WTC11 (cell line): Measurements from ENCODE around the gene KLK14. TPM values are rescaled to one million over a fixed set of nuclear protein-coding genes. Genes with fewer than 3 reads are reported as not detected.

Source experiments
- ATAC-seq: fragments of 200-7000 bp; cut with Tn5 transposase; 2 replicates; pipeline ENCODE4 v1.10.0; 2021; ENCODE audit warnings: mild to moderate bottlenecking, moderate library complexity
- CTCF ChIA-PET: fragments of 300-600 bp; sonication (Branson Sonifier 250); formaldehyde crosslinking; loops from one replicate; lab custom pipeline; 2021; ENCODE audit warnings: antibody characterized with exemption; lab: Charles Lee
- POLR2A ChIA-PET: fragments of 350-600 bp; sonication (Branson Sonifier 250); formaldehyde crosslinking; loops from one replicate; lab custom pipeline; 2021; ENCODE audit warnings: antibody characterized with exemption; lab: Charles Lee
- DNase-seq: peaks from one replicate; pipeline ENCODE4 v3.0.0; 2021; ENCODE audit warnings: low spot score
- H3K27ac Mint-ChIP-seq: 2 replicates; pipeline ENCODE4 v1.8.0; 2021; ENCODE audit warnings: mixed read lengths
- H3K27me3 Mint-ChIP-seq: 2 replicates; pipeline ENCODE4 v1.8.0; 2021; ENCODE audit warnings: low read depth, mild to moderate bottlenecking, moderate library complexity, mixed read lengths
- H3K36me3 Mint-ChIP-seq: 2 replicates; pipeline ENCODE4 v1.8.0; 2021; ENCODE audit warnings: mixed read lengths
- H3K4me1 Mint-ChIP-seq: 2 replicates; pipeline ENCODE4 v1.8.0; 2022; ENCODE audit warnings: mixed read lengths
- H3K4me3 Mint-ChIP-seq: 2 replicates; pipeline ENCODE4 v1.8.0; 2021; ENCODE audit warnings: mild to moderate bottlenecking, moderate library complexity, mixed read lengths
- H3K9me3 Mint-ChIP-seq: 2 replicates; pipeline ENCODE4 v1.8.0; 2021; ENCODE audit warnings: mixed read lengths
- ATF6 ChIP-seq: sonication (generic); formaldehyde crosslinking; IDR thresholded peaks from 2 replicates; pipeline ENCODE4 v1.8.1; 2023; ENCODE audit warnings: mild to moderate bottlenecking, missing genetic modification reagents
- CBFB ChIP-seq: sonication (generic); formaldehyde crosslinking; IDR thresholded peaks from 2 replicates; pipeline ENCODE4 v1.8.1; 2022; ENCODE audit warnings: mild to moderate bottlenecking, low read depth, missing genetic modification reagents
- CREB1 ChIP-seq: sonication (generic); formaldehyde crosslinking; IDR thresholded peaks from 2 replicates; pipeline ENCODE4 v1.8.0; 2023; ENCODE audit warnings: mild to moderate bottlenecking, missing genetic modification reagents
- FOXK1 ChIP-seq: sonication (generic); formaldehyde crosslinking; IDR thresholded peaks from 2 replicates; pipeline ENCODE4 v1.8.0; 2022; ENCODE audit warnings: mild to moderate bottlenecking, moderate library complexity, missing genetic modification reagents
- GABPB1 ChIP-seq: sonication (generic); formaldehyde crosslinking; IDR thresholded peaks from 2 replicates; pipeline ENCODE4 v1.8.1; 2023; ENCODE audit warnings: mild to moderate bottlenecking, missing genetic modification reagents
- GTF2I ChIP-seq: fragments of 250-450 bp; sonication (Bioruptor Pico); conservative IDR thresholded peaks from 2 replicates; pipeline ENCODE4 v1.4.0; 2021; ENCODE audit warnings: mild to moderate bottlenecking
- IRF1 ChIP-seq: sonication (generic); formaldehyde crosslinking; IDR thresholded peaks from 2 replicates; pipeline ENCODE4 v1.8.0; 2023; ENCODE audit warnings: missing genetic modification reagents
- KAT7 ChIP-seq: sonication (generic); formaldehyde crosslinking; IDR thresholded peaks from 2 replicates; pipeline ENCODE4 v1.8.1; 2023; ENCODE audit warnings: missing genetic modification reagents, mild to moderate bottlenecking, borderline replicate concordance
- MYBL2 ChIP-seq: sonication (generic); formaldehyde crosslinking; IDR thresholded peaks from 2 replicates; pipeline ENCODE4 v1.8.1; 2023; ENCODE audit warnings: mild to moderate bottlenecking, moderate library complexity, missing genetic modification reagents
- NR1H2 ChIP-seq: sonication (generic); formaldehyde crosslinking; IDR thresholded peaks from 2 replicates; pipeline ENCODE4 v1.9.0; 2021; ENCODE audit warnings: mild to moderate bottlenecking, moderate library complexity, missing genetic modification reagents
- NR2C2 ChIP-seq: sonication (generic); formaldehyde crosslinking; IDR thresholded peaks from 2 replicates; pipeline ENCODE4 v1.8.0; 2022; ENCODE audit warnings: mild to moderate bottlenecking, missing genetic modification reagents
- RORB ChIP-seq: fragments of 250-450 bp; sonication (Bioruptor Pico); IDR thresholded peaks from 2 replicates; pipeline ENCODE4 v1.9.0; 2021; ENCODE audit warnings: mild to moderate bottlenecking
- SOX15 ChIP-seq: fragments of 250-450 bp; sonication (Bioruptor Pico); IDR thresholded peaks from 2 replicates; pipeline ENCODE4 v1.9.0; 2021; ENCODE audit warnings: mild to moderate bottlenecking
- ZBTB21 ChIP-seq: sonication (generic); formaldehyde crosslinking; IDR thresholded peaks from 2 replicates; pipeline ENCODE4 v1.8.1; 2023; ENCODE audit warnings: mild to moderate bottlenecking, missing genetic modification reagents, borderline replicate concordance
- ZNF138 ChIP-seq: sonication (generic); formaldehyde crosslinking; conservative IDR thresholded peaks from 2 replicates; pipeline ENCODE4 v1.8.1; 2022; ENCODE audit warnings: mild to moderate bottlenecking, moderate library complexity, missing genetic modification reagents
- ZNF416 ChIP-seq: fragments of 250-450 bp; sonication (Bioruptor Pico); IDR thresholded peaks from 2 replicates; pipeline ENCODE4 v1.9.0; 2021; ENCODE audit warnings: mild to moderate bottlenecking, inconsistent platforms
- ZNF423 ChIP-seq: fragments of 250-450 bp; sonication (Bioruptor Pico); IDR thresholded peaks from 2 replicates; pipeline ENCODE4 v2.1.2; 2022; ENCODE audit warnings: mild to moderate bottlenecking, moderate library complexity
- total RNA-seq: library from RNA; stranded (reverse); gene quantifications from 3 replicates; pipeline ENCODE4 v1.2.3, GENCODE V29; 2021
- TF ChIP-seq, protein P1 (sequence below): fragments of 250-450 bp; sonication (Bioruptor Pico); IDR thresholded peaks from 2 replicates; pipeline ENCODE4 v1.9.0; 2021; ENCODE audit warnings: moderate library complexity, mild to moderate bottlenecking, inconsistent platforms, borderline replicate concordance
- TF ChIP-seq, protein P2 (sequence below): fragments of 250-450 bp; sonication (Bioruptor Pico); IDR thresholded peaks from 2 replicates; pipeline ENCODE4 v1.9.0; 2021; ENCODE audit warnings: mild to moderate bottlenecking, borderline replicate concordance
- TF ChIP-seq, protein P3 (sequence below): fragments of 250-450 bp; sonication (Bioruptor Pico); IDR thresholded peaks from 2 replicates; pipeline ENCODE4 v1.9.0; 2021; ENCODE audit warnings: mild to moderate bottlenecking
- TF ChIP-seq, protein P4 (sequence below): fragments of 250-450 bp; sonication (Bioruptor Pico); conservative IDR thresholded peaks from 2 replicates; pipeline ENCODE4 v1.9.0; 2021; ENCODE audit warnings: mild to moderate bottlenecking
- TF ChIP-seq, protein P5 (sequence below): sonication (generic); formaldehyde crosslinking; IDR thresholded peaks from 2 replicates; pipeline ENCODE4 v1.8.1; 2023; ENCODE audit warnings: mild to moderate bottlenecking, missing genetic modification reagents, moderate library complexity

The KLK14 gene
- total RNA-seq, 1 experiment from 2014 or later: 1.1 TPM

DNA sequence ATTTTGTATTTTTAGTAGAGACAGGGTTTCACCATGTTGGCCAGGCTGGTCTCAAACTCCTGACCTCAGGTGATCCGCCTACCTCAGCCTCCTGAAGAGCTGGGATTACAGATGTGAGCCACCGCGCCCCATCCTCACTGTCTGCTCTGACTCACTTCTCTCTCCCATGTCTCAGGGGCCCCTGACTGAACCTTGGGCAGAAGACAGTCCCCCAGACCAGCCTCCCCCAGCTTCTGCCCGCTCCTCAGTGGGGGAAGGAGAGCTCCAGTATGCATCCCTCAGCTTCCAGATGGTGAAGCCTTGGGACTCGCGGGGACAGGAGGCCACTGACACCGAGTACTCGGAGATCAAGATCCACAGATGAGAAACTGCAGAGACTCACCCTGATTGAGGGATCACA, 47.0 kb upstream of the KLK14 start:
- H3K36me3 Mint-ChIP-seq: no peaks in the 10 kb centered on the region
- ChIA-PET POLR2A (no interaction called here), CTCF (interaction anchor here (0.6 to 1.1 kb wide), 2 partner anchors 28 to 1422 kb away, joined by 3 to 6 read pairs; no protein-coding TSS in a partner anchor)
- H3K9me3 Mint-ChIP-seq: no peaks in the 10 kb centered on the region
- H3K27me3 Mint-ChIP-seq: peaks cover 6% of the 10 kb centered on the region; the same call in 1 of the 2 replicates
- ATAC-seq (no peak), DNase-seq (no peak)
- no peak overlapping the region for H3K27ac Mint-ChIP-seq
- peaks cover 4% of the 10 kb centered on the region; the same call in 1 of the 2 replicates for H3K4me1 Mint-ChIP-seq
- TF ChIP-seq ZNF138 (CRISPR knock-in tag) (no peak), GABPB1 (no peak), NR2C2 (CRISPR knock-in tag) (no peak), FOXK1 (CRISPR knock-in tag) (no peak)
- H3K4me3 Mint-ChIP-seq: no peak overlapping the region

GRCh38 chr19:51128227-51128626, 45.5 kb upstream of the KLK14 start:
- Mint-ChIP-seq H3K4me3 (no peak overlapping the region), H3K27me3 (peaks cover 6% of the 10 kb centered on the region; the same call in 1 of the 2 replicates), H3K9me3 (no peaks in the 10 kb centered on the region)
- CTCF ChIA-PET: interaction anchor here (1.1 kb wide), 2 partner anchors 17 to 34 kb away, joined by 3 to 4 read pairs; no protein-coding TSS in a partner anchor
- ATAC-seq: no peak
- DNase-seq: no peak
- TF ChIP-seq RORB (CRISPR knock-in tag): no peak
- TF ChIP-seq NR1H2 (CRISPR knock-in tag): no peak
- TF ChIP-seq, protein P1, sequence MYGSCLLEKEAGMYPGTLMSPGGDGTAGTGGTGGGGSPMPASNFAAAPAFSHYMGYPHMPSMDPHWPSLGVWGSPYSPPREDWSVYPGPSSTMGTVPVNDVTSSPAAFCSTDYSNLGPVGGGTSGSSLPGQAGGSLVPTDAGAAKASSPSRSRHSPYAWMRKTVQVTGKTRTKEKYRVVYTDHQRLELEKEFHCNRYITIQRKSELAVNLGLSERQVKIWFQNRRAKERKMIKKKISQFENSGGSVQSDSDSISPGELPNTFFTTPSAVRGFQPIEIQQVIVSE (CRISPR knock-in tag): no peak
- no peak for TF ChIP-seq KAT7 (CRISPR knock-in tag)
- no peak for TF ChIP-seq CREB1 (CRISPR knock-in tag)
- TF ChIP-seq, protein P2, sequence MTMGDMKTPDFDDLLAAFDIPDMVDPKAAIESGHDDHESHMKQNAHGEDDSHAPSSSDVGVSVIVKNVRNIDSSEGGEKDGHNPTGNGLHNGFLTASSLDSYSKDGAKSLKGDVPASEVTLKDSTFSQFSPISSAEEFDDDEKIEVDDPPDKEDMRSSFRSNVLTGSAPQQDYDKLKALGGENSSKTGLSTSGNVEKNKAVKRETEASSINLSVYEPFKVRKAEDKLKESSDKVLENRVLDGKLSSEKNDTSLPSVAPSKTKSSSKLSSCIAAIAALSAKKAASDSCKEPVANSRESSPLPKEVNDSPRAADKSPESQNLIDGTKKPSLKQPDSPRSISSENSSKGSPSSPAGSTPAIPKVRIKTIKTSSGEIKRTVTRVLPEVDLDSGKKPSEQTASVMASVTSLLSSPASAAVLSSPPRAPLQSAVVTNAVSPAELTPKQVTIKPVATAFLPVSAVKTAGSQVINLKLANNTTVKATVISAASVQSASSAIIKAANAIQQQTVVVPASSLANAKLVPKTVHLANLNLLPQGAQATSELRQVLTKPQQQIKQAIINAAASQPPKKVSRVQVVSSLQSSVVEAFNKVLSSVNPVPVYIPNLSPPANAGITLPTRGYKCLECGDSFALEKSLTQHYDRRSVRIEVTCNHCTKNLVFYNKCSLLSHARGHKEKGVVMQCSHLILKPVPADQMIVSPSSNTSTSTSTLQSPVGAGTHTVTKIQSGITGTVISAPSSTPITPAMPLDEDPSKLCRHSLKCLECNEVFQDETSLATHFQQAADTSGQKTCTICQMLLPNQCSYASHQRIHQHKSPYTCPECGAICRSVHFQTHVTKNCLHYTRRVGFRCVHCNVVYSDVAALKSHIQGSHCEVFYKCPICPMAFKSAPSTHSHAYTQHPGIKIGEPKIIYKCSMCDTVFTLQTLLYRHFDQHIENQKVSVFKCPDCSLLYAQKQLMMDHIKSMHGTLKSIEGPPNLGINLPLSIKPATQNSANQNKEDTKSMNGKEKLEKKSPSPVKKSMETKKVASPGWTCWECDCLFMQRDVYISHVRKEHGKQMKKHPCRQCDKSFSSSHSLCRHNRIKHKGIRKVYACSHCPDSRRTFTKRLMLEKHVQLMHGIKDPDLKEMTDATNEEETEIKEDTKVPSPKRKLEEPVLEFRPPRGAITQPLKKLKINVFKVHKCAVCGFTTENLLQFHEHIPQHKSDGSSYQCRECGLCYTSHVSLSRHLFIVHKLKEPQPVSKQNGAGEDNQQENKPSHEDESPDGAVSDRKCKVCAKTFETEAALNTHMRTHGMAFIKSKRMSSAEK: no peak
- TF ChIP-seq, protein P3, sequence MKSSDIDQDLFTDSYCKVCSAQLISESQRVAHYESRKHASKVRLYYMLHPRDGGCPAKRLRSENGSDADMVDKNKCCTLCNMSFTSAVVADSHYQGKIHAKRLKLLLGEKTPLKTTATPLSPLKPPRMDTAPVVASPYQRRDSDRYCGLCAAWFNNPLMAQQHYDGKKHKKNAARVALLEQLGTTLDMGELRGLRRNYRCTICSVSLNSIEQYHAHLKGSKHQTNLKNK (CRISPR knock-in tag): no peak
- TF ChIP-seq, protein P4, sequence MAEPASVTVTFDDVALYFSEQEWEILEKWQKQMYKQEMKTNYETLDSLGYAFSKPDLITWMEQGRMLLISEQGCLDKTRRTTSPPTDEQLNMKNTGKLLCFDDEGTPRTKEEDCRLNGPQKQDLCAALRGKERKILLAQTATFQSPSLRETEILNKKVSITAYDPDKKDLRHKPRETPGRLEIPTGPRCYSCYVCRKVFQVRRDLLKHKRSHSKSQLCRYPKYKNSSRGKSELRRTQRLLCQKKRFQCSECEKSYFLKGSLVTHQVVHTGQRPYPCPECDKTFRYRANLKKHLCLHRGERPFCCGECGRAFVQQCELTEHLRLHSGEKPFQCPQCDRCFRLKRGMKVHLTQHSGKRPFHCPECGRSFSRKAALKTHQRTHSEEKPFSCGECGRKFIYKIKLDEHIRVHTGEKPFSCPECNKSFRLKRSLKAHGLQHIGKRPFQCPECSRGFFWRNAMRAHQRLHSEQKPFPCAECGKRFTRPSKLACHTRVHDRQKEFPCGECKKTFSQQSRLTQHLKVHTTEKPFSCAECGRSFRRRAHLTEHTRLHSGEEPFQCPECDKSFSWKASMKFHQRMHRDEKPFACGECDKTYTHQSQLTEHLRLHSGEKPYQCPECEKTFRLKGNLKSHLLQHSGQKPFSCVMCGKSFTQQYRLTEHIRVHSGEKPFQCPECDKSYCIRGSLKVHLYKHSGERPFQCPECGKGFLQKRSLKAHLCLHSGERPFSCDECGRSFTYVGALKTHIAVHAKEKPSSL (CRISPR knock-in tag): no peak
- TF ChIP-seq ZNF423: no peak
- no peak for TF ChIP-seq MYBL2
- TF ChIP-seq CBFB (CRISPR knock-in tag): no peak
- no peak for TF ChIP-seq SOX15 (CRISPR knock-in tag)
- no peak for TF ChIP-seq IRF1 (CRISPR knock-in tag)
- TF ChIP-seq ZBTB21 (CRISPR knock-in tag): no peak
- TF ChIP-seq, protein P5, sequence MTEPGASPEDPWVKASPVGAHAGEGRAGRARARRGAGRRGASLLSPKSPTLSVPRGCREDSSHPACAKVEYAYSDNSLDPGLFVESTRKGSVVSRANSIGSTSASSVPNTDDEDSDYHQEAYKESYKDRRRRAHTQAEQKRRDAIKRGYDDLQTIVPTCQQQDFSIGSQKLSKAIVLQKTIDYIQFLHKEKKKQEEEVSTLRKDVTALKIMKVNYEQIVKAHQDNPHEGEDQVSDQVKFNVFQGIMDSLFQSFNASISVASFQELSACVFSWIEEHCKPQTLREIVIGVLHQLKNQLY (CRISPR knock-in tag): no peak
- no peak for TF ChIP-seq GTF2I (CRISPR knock-in tag)
- TF ChIP-seq ZNF416 (CRISPR knock-in tag): no peak
- no peak for TF ChIP-seq ATF6
- TF ChIP-seq, all 79 proteins: peak for 0
- H3K36me3 Mint-ChIP-seq: no peaks in the 10 kb centered on the region
- POLR2A ChIA-PET: no interaction called here
- peaks cover 4% of the 10 kb centered on the region; the same call in 1 of the 2 replicates for H3K4me1 Mint-ChIP-seq
- no peak overlapping the region for H3K27ac Mint-ChIP-seq
